ENCODE measurements around the gene TASP1.

Gene TASP1

GRCh38 chr20:13422637-13423036 lies 216.1 kb downstream of the TASP1 start:
- in situ Hi-C loops (cut with MboI; ENCODE audit: low sequenced_read_pairs, unreplicated experiment), result no loop called here
- DNase-seq (ENCODE audit: low spot score), result no peak
- TF ChIP-seq CTCF (IDR thresholded peaks at IDR 0.05; ENCODE audit: borderline replicate concordance, control extremely low read depth, extremely low read depth, insufficient read depth, missing control alignments), result no peak

- in situ Hi-C loops (cut with MboI; ENCODE audit: low sequenced_read_pairs, unreplicated experiment), result no loop called here
- no peak for DNase-seq (ENCODE audit: low spot score)
- no peak for TF ChIP-seq CTCF (IDR thresholded peaks at IDR 0.05; ENCODE audit: borderline replicate concordance, control extremely low read depth, extremely low read depth, insufficient read depth, missing control alignments)
These were observed 218.1 kb downstream of the TASP1 start for GRCh38 chr20:13420625-13421024.

GRCh38 chr20:13419477-13419876 lies 219.3 kb downstream of the TASP1 start:
- no peak for DNase-seq (ENCODE audit: low spot score)
- in situ Hi-C loops (cut with MboI; ENCODE audit: low sequenced_read_pairs, unreplicated experiment), result no loop called here

GRCh38 chr20:13418263-13419229 lies 220.2 kb downstream of the TASP1 start:
- DNase-seq (ENCODE audit: low spot score), result no peak
- no peak for TF ChIP-seq CTCF (IDR thresholded peaks at IDR 0.05; ENCODE audit: borderline replicate concordance, control extremely low read depth, extremely low read depth, insufficient read depth, missing control alignments)
- in situ Hi-C loops (cut with MboI; ENCODE audit: low sequenced_read_pairs, unreplicated experiment), result no loop called here

More at GRCh38 chr20:13419477-13419876, 219.3 kb downstream of the TASP1 start:
- no peak for TF ChIP-seq CTCF (IDR thresholded peaks at IDR 0.05; ENCODE audit: borderline replicate concordance, control extremely low read depth, extremely low read depth, insufficient read depth, missing control alignments)

- no peak for TF ChIP-seq CTCF (IDR thresholded peaks at IDR 0.05; ENCODE audit: borderline replicate concordance, control extremely low read depth, extremely low read depth, insufficient read depth, missing control alignments)
- in situ Hi-C loops (cut with MboI; ENCODE audit: low sequenced_read_pairs, unreplicated experiment), result no loop called here
- DNase-seq (ENCODE audit: low spot score), result no peak
These were observed 222.2 kb downstream of the TASP1 start for GRCh38 chr20:13416531-13416930.

GRCh38 chr20:13412806-13413445 lies 225.8 kb downstream of the TASP1 start:
- no peak for TF ChIP-seq CTCF (IDR thresholded peaks at IDR 0.05; ENCODE audit: borderline replicate concordance, control extremely low read depth, extremely low read depth, insufficient read depth, missing control alignments)
- DNase-seq (ENCODE audit: low spot score), result no peak
- in situ Hi-C loops (cut with MboI; ENCODE audit: low sequenced_read_pairs, unreplicated experiment), result no loop called here

Measured in GM13976 (cell line).